ENCODE results near the gene FRMD4B. TPM values are rescaled to one million over a fixed set of nuclear protein-coding genes. Genes with fewer than 3 reads are reported as not detected.

The FRMD4B gene
- total RNA-seq, 1 donor from 2014 or later = 102 TPM

- H3K27ac Mint-ChIP-seq (ENCODE audit: unreplicated experiment) = no peak overlapping the region
- no peak for DNase-seq (ENCODE audit: low spot score)
- peaks cover 8% of the 10 kb centered on the region for H3K36me3 Mint-ChIP-seq (ENCODE audit: low read depth, unreplicated experiment)
- no peaks in the 10 kb centered on the region for H3K9me3 Mint-ChIP-seq (ENCODE audit: unreplicated experiment)
- H3K27me3 Mint-ChIP-seq (ENCODE audit: unreplicated experiment) = no peaks in the 10 kb centered on the region
- peaks cover 17% of the 10 kb centered on the region for H3K4me1 Mint-ChIP-seq (ENCODE audit: unreplicated experiment)
- no peak overlapping the region for H3K4me3 Mint-ChIP-seq (ENCODE audit: unreplicated experiment)
- TF ChIP-seq CTCF (IDR thresholded peaks at IDR 0.05; ENCODE audit: unreplicated experiment) = no peak
These were observed 46.1 kb downstream of the FRMD4B start for GRCh38 chr3:69339760-69340159.

- Mint-ChIP-seq H3K36me3 (ENCODE audit: low read depth, unreplicated experiment) (peaks cover 8% of the 10 kb centered on the region), H3K27me3 (ENCODE audit: unreplicated experiment) (no peaks in the 10 kb centered on the region), H3K27ac (ENCODE audit: unreplicated experiment) (no peak overlapping the region), H3K4me3 (ENCODE audit: unreplicated experiment) (no peak overlapping the region), H3K9me3 (ENCODE audit: unreplicated experiment) (no peaks in the 10 kb centered on the region), H3K4me1 (ENCODE audit: unreplicated experiment) (peaks cover 17% of the 10 kb centered on the region)
- TF ChIP-seq CTCF (IDR thresholded peaks at IDR 0.05; ENCODE audit: unreplicated experiment) = no peak
- no peak for DNase-seq (ENCODE audit: low spot score)
These were observed 47.0 kb downstream of the FRMD4B start for GRCh38 chr3:69338911-69339310.

DNA sequence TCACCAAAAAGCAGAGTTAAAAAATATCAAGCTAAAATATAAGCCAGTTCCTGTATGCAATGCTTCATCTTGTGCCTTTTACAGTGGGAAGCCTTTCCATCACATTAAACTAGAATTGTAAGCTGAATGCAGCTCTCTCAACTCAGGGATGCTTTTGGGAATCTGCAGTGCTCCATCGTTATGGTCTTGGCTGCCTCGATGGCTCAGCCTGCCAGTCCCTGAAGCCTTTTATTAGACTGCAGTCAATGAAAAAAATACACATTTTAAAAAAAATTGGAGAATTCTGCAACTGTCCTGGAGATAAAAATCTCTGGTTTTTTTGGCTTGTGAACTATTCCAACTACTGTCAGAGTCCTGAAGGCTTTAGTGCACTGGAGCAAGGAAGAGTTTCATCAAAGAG, 53.0 kb downstream of the FRMD4B start:
- no peak overlapping the region for H3K4me3 Mint-ChIP-seq (ENCODE audit: unreplicated experiment)
- no peak for DNase-seq (ENCODE audit: low spot score)
- peaks cover 14% of the 10 kb centered on the region for H3K36me3 Mint-ChIP-seq (ENCODE audit: low read depth, unreplicated experiment)
- TF ChIP-seq CTCF (IDR thresholded peaks at IDR 0.05; ENCODE audit: unreplicated experiment) = no peak
- no peaks in the 10 kb centered on the region for H3K9me3 Mint-ChIP-seq (ENCODE audit: unreplicated experiment)
- peaks cover 12% of the 10 kb centered on the region for H3K4me1 Mint-ChIP-seq (ENCODE audit: unreplicated experiment)
- no peak overlapping the region for H3K27ac Mint-ChIP-seq (ENCODE audit: unreplicated experiment)
- H3K27me3 Mint-ChIP-seq (ENCODE audit: unreplicated experiment) = no peaks in the 10 kb centered on the region

DNA sequence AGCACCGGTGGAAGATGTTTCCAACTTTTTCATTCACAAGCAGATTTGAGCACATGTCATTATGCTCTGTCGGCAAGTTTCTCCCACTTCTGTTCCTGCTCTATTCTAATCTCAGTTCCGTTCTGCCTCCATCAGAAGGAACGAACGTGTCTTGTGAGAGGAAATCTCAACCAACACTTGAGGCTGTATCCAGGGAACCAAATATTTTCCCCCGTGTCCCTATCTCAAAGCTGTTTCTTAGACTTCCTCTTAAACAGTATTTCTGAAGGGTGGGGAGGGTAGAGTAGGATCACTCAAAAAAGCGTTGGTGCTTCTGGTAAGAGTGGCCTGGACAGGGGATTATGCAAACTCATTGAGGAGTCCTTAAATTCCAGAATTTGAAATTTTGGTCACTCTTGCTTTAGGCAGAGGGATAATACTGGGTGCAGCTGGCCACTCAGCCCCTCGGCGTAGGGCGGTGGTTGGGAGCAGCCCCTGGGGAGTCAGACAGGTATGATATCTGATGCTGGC, 54.9 kb downstream of the FRMD4B start:
- Mint-ChIP-seq H3K27ac (ENCODE audit: unreplicated experiment) (peak overlapping the region; percentile 89), H3K36me3 (ENCODE audit: low read depth, unreplicated experiment) (peaks cover 8% of the 10 kb centered on the region), H3K4me1 (ENCODE audit: unreplicated experiment) (peaks cover 24% of the 10 kb centered on the region), H3K27me3 (ENCODE audit: unreplicated experiment) (no peaks in the 10 kb centered on the region), H3K9me3 (ENCODE audit: unreplicated experiment) (no peaks in the 10 kb centered on the region), H3K4me3 (ENCODE audit: unreplicated experiment) (no peak overlapping the region)
- TF ChIP-seq CTCF (IDR thresholded peaks at IDR 0.05; ENCODE audit: unreplicated experiment) = no peak
- DNase-seq (ENCODE audit: low spot score) = no peak

DNA sequence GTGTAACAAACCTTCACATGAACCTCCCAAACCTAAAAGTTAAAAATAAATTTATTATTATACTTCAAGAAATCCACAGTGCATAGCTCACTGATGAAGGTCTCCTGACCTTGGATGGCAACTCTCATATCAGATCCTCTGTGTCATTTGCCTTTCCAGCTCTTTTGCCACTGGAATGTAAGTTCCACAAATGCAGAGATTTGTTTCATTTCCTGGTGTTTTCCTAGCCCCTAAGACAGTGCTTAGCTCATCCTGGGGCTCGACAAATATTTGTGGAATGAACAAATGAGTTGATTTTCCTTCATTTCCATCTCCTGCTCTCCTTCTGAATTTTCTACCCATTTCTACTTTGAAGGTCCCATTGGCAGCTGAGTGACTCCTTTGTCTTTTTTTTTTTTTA, 56.0 kb downstream of the FRMD4B start:
- Mint-ChIP-seq H3K9me3 (ENCODE audit: unreplicated experiment) (no peaks in the 10 kb centered on the region), H3K36me3 (ENCODE audit: low read depth, unreplicated experiment) (peaks cover 6% of the 10 kb centered on the region), H3K27ac (ENCODE audit: unreplicated experiment) (no peak overlapping the region), H3K4me3 (ENCODE audit: unreplicated experiment) (no peak overlapping the region), H3K27me3 (ENCODE audit: unreplicated experiment) (no peaks in the 10 kb centered on the region), H3K4me1 (ENCODE audit: unreplicated experiment) (peaks cover 33% of the 10 kb centered on the region)
- DNase-seq (ENCODE audit: low spot score) = no peak
- no peak for TF ChIP-seq CTCF (IDR thresholded peaks at IDR 0.05; ENCODE audit: unreplicated experiment)

Data from endothelial cell (in vitro differentiated cells).